ENCODE data around the gene MTUS2.

Gene MTUS2

GRCh38 chr13:29524641-29525040 lies 704.5 kb downstream of the MTUS2 start:
- DNase-seq (ENCODE audit: low read depth, low spot score): no peak

- no peak for DNase-seq (ENCODE audit: low read depth, low spot score)
Observed at GRCh38 chr13:29525757-29526156, 705.6 kb downstream of the MTUS2 start.

GRCh38 chr13:29526741-29527140 lies 706.6 kb downstream of the MTUS2 start:
- no peak for DNase-seq (ENCODE audit: low read depth, low spot score)

- DNase-seq (ENCODE audit: low read depth, low spot score): no peak
Observed at GRCh38 chr13:29527511-29527910, 707.4 kb downstream of the MTUS2 start.

GRCh38 chr13:29527916-29528315 lies 707.8 kb downstream of the MTUS2 start:
- no peak for DNase-seq (ENCODE audit: low read depth, low spot score)

- no peak for DNase-seq (ENCODE audit: low read depth, low spot score)
Observed at GRCh38 chr13:29529754-29530153, 709.6 kb downstream of the MTUS2 start.

- DNase-seq (ENCODE audit: low read depth, low spot score): no peak
Observed at GRCh38 chr13:29530901-29531300, 710.8 kb downstream of the MTUS2 start.

GRCh38 chr13:29532116-29532515 lies 712.0 kb downstream of the MTUS2 start:
- DNase-seq (ENCODE audit: low read depth, low spot score): no peak

- no peak for DNase-seq (ENCODE audit: low read depth, low spot score)
Observed at GRCh38 chr13:29532821-29533220, 712.7 kb downstream of the MTUS2 start.

GRCh38 chr13:29534083-29534482 lies 713.9 kb downstream of the MTUS2 start:
- no peak for DNase-seq (ENCODE audit: low read depth, low spot score)

- DNase-seq (ENCODE audit: low read depth, low spot score): no peak
Observed at GRCh38 chr13:29535663-29536655, 715.8 kb downstream of the MTUS2 start.

- no peak for DNase-seq (ENCODE audit: low read depth, low spot score)
Observed at GRCh38 chr13:29536853-29537252, 716.7 kb downstream of the MTUS2 start.

GRCh38 chr13:29537736-29538651 lies 717.9 kb downstream of the MTUS2 start:
- DNase-seq (ENCODE audit: low read depth, low spot score): no peak

GRCh38 chr13:29538652-29539040 lies 718.5 kb downstream of the MTUS2 start:
- no peak for DNase-seq (ENCODE audit: low read depth, low spot score)

- no peak for DNase-seq (ENCODE audit: low read depth, low spot score)
Observed at GRCh38 chr13:29539856-29540255, 719.7 kb downstream of the MTUS2 start.

- DNase-seq (ENCODE audit: low read depth, low spot score): no peak
Observed at GRCh38 chr13:29540334-29540733, 720.2 kb downstream of the MTUS2 start.

GRCh38 chr13:29540799-29541198 lies 720.7 kb downstream of the MTUS2 start:
- no peak for DNase-seq (ENCODE audit: low read depth, low spot score)

GRCh38 chr13:29541400-29541799 lies 721.3 kb downstream of the MTUS2 start:
- DNase-seq (ENCODE audit: low read depth, low spot score): no peak

- DNase-seq (ENCODE audit: low read depth, low spot score): no peak
Observed at GRCh38 chr13:29542381-29542780, 722.2 kb downstream of the MTUS2 start.

- DNase-seq (ENCODE audit: low read depth, low spot score): no peak
Observed at GRCh38 chr13:29543230-29544215, 723.4 kb downstream of the MTUS2 start.

- DNase-seq (ENCODE audit: low read depth, low spot score): no peak
Observed at GRCh38 chr13:29545988-29546387, 725.8 kb downstream of the MTUS2 start.

Data from brain pericyte (primary cell).